Liver (tissue), 9 donors: ENCODE data around the gene AMIGO2. TPM values are rescaled to one million over a fixed set of nuclear protein-coding genes. Genes with fewer than 3 reads are reported as not detected.

ENCODE experiments used
- DNase-seq: peaks from one replicate; pipeline ENCODE4 v3.0.0-alpha.2; 2017; ENCODE audit warnings: low spot score
- H3K27ac ChIP-seq, 2 donors: one replicate each; pipeline ENCODE4 v1.7.0; 2013; ENCODE audit warnings: inconsistent platforms in 2 of 2, low read length in 2 of 2, control low read depth in 1 of 2, low read depth in 1 of 2, mild to moderate bottlenecking in 1 of 2
- H3K27me3 ChIP-seq, 4 donors: one replicate each; pipeline versions ENCODE4 v1.6.1 to v1.7.0; 2013; ENCODE audit warnings: low read length in 3 of 4, inconsistent platforms in 1 of 4, mild to moderate bottlenecking in 1 of 4, moderate library complexity in 1 of 4; ENCODE audit not compliant: control insufficient read depth in 4 of 4, insufficient read depth in 4 of 4
- H3K36me3 ChIP-seq, 4 donors: one replicate each; pipeline versions ENCODE4 v1.6.1 to v1.7.0; 2013; ENCODE audit warnings: low read length in 3 of 4, mild to moderate bottlenecking in 3 of 4, low read depth in 1 of 4, moderate library complexity in 1 of 4; ENCODE audit not compliant: control insufficient read depth in 4 of 4, insufficient read depth in 3 of 4
- H3K4me1 ChIP-seq, 4 donors: one replicate each; pipeline versions ENCODE4 v1.6.1 to v1.7.0; 2013; ENCODE audit warnings: low read length in 3 of 4, mild to moderate bottlenecking in 3 of 4, moderate library complexity in 1 of 4; ENCODE audit not compliant: control insufficient read depth in 4 of 4, insufficient read depth in 4 of 4
- H3K4me3 ChIP-seq, 3 donors: one replicate each; pipeline versions ENCODE4 v1.6.1 to v1.7.0; 2013; ENCODE audit warnings: low read length in 3 of 3, control low read depth in 1 of 3, low read depth in 1 of 3, mild to moderate bottlenecking in 1 of 3
- H3K9ac ChIP-seq, 2 donors: one replicate each; pipeline ENCODE4 v1.7.0; 2013; ENCODE audit warnings: low read length in 2 of 2, mild to moderate bottlenecking in 2 of 2, moderate library complexity in 2 of 2, control low read depth in 1 of 2, low read depth in 1 of 2
- H3K9me3 ChIP-seq, 4 donors: one replicate each; pipeline versions ENCODE4 v1.6.1 to v1.7.0; 2013; ENCODE audit warnings: low read length in 3 of 4; ENCODE audit not compliant: control insufficient read depth in 4 of 4
- EGR1 ChIP-seq, 2 donors: IDR thresholded peaks; 2 replicates each; pipeline ENCODE4 v1.6.1; 2016 to 2018; ENCODE audit warnings: antibody characterized with exemption in 2 of 2, low read depth in 2 of 2
- FOXA1 ChIP-seq: IDR thresholded peaks from 2 replicates; pipeline ENCODE4 v1.6.1; 2016; ENCODE audit warnings: antibody characterized with exemption
- FOXA2 ChIP-seq: IDR thresholded peaks from 2 replicates; pipeline ENCODE4 v1.6.1; 2016; ENCODE audit warnings: antibody characterized with exemption
- GABPA ChIP-seq, 2 donors: IDR thresholded peaks in 1 of 2; conservative IDR thresholded peaks in 1 of 2; 2 replicates each; pipeline ENCODE4 v1.6.1; 2016; ENCODE audit warnings: antibody characterized with exemption in 2 of 2, mild to moderate bottlenecking in 1 of 2, moderate library complexity in 1 of 2
- HNF4A ChIP-seq, 2 donors: conservative IDR thresholded peaks; 2 replicates each; pipeline ENCODE4 v1.6.1; 2016; ENCODE audit warnings: antibody characterized with exemption in 2 of 2, mild to moderate bottlenecking in 2 of 2
- HNF4G ChIP-seq: IDR thresholded peaks from 2 replicates; pipeline ENCODE4 v1.6.1; 2016; ENCODE audit warnings: antibody characterized with exemption
- JUND ChIP-seq, 2 donors: IDR thresholded peaks; 2 replicates each; pipeline ENCODE4 v1.6.1; 2016; ENCODE audit warnings: antibody characterized with exemption in 2 of 2
- NR2F2 ChIP-seq: IDR thresholded peaks from 2 replicates; pipeline ENCODE4 v1.6.1; 2016; ENCODE audit warnings: antibody characterized with exemption
- RAD21 ChIP-seq, 2 donors: IDR thresholded peaks; 2 replicates each; pipeline ENCODE4 v1.6.1; 2016; ENCODE audit warnings: antibody characterized with exemption in 2 of 2, mild to moderate bottlenecking in 2 of 2
- RXRA ChIP-seq, 2 donors: IDR thresholded peaks; 2 replicates each; pipeline ENCODE4 v1.6.1; 2017 to 2018; ENCODE audit warnings: antibody characterized with exemption in 2 of 2, mild to moderate bottlenecking in 1 of 2
- TAF1 ChIP-seq: conservative IDR thresholded peaks from 2 replicates; pipeline ENCODE4 v1.6.1; 2016; ENCODE audit warnings: antibody characterized with exemption, mild to moderate bottlenecking
- YY1 ChIP-seq: IDR thresholded peaks from 2 replicates; pipeline ENCODE4 v1.6.1; 2016; ENCODE audit warnings: antibody characterized with exemption, mild to moderate bottlenecking
- WGBS: extraction: QIAGEN DNeasy Blood & Tissue Kit; methylation state at CpG from one replicate; pipeline ENCODE4 v1.1.7; 2013; 5-methylcytosine and 5-hydroxymethylcytosine counted together
- polyA plus RNA-seq, 2 donors: library from polyadenylated mRNA; stranded (reverse) in 1 of 2; unstranded in 1 of 2; fragments of 200-250 nt in 1 of 2; fragments of >200 nt in 1 of 2; fragmentation: Nextera tagmentation in 1 of 2; extraction: Ambion mirVana in 1 of 2; gene quantifications; one replicate each; pipeline versions ENCODE4 v1.2.1 to v1.2.3, GENCODE V29; 2013 to 2015
- total RNA-seq, 2 donors: library from RNA; depleted of rRNA; stranded (reverse); fragments of >200 nt; gene quantifications; one replicate each; pipeline ENCODE4 v1.2.3, GENCODE V29; 2014
- TF ChIP-seq, protein P1 (sequence below): IDR thresholded peaks from 2 replicates; pipeline ENCODE4 v1.6.1; 2016; ENCODE audit warnings: antibody characterized with exemption
- TF ChIP-seq, protein P2 (sequence below): IDR thresholded peaks from 2 replicates; pipeline ENCODE4 v1.6.1; 2016; ENCODE audit warnings: antibody characterized with exemption
- TF ChIP-seq, protein P3 (sequence below): IDR thresholded peaks from 2 replicates; pipeline ENCODE4 v1.6.1; 2016; ENCODE audit warnings: antibody characterized with exemption
- TF ChIP-seq, protein P4 (sequence below): fragments of 150-350 bp; IDR thresholded peaks from 2 replicates; pipeline ENCODE4 v1.5.1; 2017; ENCODE audit warnings: improper control_type of control experiment, low read depth, low read length; ENCODE audit not compliant: missing input control
- donor health status: healthy.
- donor health status: healthy.
- donor health status: healthy.
- donor health status: healthy.
- donor health status: healthy.

Gene AMIGO2
- total and polyA plus RNA-seq, 4 donors, result 1.2 to 3.5 (median 2.3) TPM

DNA sequence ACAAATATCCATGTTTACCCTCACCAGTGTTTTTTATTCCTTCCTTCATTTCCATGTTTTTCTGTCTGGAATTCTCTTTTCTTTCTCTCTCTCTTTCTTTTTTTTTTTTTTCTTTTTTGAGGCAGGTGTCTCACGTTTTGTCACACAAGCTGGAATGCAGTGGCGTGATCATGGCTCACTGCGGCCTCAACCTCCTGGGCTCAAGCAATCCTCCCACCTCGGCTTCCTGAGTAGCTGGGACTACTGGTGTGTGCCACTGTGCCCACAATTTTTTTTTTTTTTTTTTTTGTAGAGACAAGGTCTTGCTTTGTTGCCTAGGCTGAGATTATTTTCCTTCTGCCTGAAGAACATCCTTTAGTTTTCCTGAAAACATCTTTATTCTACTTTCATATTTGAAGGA lies 15.0 kb upstream of the AMIGO2 start:
- WGBS, result 95% methylated on average over 4 of the region's 4 CpGs
- DNase-seq, result no peak
- H3K9me3 ChIP-seq, result no peaks in the 10 kb centered on the region
- no peak overlapping the region for H3K4me3 ChIP-seq
- H3K4me1 ChIP-seq, result peaks cover 0 to 6% (median under 1%) of the 10 kb centered on the region in 4 donors
- H3K27ac ChIP-seq, result no peak overlapping the region
- no peaks in the 10 kb centered on the region for H3K27me3 ChIP-seq
- no peaks in the 10 kb centered on the region for H3K36me3 ChIP-seq
- no peak for TF ChIP-seq HNF4G
- TF ChIP-seq FOXA1, result no peak
- H3K9ac ChIP-seq, result no peak overlapping the region

DNA sequence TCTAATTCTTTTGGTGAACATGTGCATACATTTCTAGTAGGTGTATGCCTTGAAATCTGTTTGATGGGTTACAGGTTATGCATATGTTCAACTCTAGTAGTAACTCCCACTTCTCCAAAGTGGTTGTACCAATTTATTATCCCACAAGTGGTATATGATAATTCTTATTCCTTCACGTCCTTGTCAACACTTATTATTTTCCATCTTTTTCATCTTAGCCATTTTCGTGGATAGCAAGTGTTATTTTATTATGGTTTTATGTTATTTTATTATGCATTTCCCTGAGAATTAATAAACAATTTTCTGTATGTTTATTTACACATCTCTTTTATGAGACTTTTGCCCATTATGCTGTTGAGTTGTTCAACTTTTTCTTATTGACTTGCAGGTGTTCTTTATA lies 11.2 kb upstream of the AMIGO2 start:
- H3K4me3 ChIP-seq, result no peak overlapping the region
- no peaks in the 10 kb centered on the region for H3K36me3 ChIP-seq
- TF ChIP-seq FOXA1, result no peak
- TF ChIP-seq YY1, result no peak
- TF ChIP-seq GABPA (IDR thresholded peaks at IDR 0.05 in 1 of 2, conservative IDR thresholded peaks at IDR 0.05 in 1 of 2), result no peak
- no peak for TF ChIP-seq RAD21 (IDR thresholded peaks at IDR 0.05)
- no peak for TF ChIP-seq JUND (IDR thresholded peaks at IDR 0.05)
- no peak for TF ChIP-seq FOXA2
- TF ChIP-seq, protein P1, sequence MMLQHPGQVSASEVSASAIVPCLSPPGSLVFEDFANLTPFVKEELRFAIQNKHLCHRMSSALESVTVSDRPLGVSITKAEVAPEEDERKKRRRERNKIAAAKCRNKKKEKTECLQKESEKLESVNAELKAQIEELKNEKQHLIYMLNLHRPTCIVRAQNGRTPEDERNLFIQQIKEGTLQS, result no peak
- TF ChIP-seq TAF1, result no peak
- TF ChIP-seq, protein P2, sequence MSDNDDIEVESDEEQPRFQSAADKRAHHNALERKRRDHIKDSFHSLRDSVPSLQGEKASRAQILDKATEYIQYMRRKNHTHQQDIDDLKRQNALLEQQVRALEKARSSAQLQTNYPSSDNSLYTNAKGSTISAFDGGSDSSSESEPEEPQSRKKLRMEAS, result no peak
- no peak for TF ChIP-seq RXRA (IDR thresholded peaks at IDR 0.05)
- TF ChIP-seq, protein P3, sequence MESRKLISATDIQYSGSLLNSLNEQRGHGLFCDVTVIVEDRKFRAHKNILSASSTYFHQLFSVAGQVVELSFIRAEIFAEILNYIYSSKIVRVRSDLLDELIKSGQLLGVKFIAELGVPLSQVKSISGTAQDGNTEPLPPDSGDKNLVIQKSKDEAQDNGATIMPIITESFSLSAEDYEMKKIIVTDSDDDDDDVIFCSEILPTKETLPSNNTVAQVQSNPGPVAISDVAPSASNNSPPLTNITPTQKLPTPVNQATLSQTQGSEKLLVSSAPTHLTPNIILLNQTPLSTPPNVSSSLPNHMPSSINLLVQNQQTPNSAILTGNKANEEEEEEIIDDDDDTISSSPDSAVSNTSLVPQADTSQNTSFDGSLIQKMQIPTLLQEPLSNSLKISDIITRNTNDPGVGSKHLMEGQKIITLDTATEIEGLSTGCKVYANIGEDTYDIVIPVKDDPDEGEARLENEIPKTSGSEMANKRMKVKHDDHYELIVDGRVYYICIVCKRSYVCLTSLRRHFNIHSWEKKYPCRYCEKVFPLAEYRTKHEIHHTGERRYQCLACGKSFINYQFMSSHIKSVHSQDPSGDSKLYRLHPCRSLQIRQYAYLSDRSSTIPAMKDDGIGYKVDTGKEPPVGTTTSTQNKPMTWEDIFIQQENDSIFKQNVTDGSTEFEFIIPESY, result no peak
- no peak for TF ChIP-seq HNF4A (conservative IDR thresholded peaks at IDR 0.05)
- no peak for TF ChIP-seq EGR1 (IDR thresholded peaks at IDR 0.05; ENCODE audit: low read depth in 2 of 2)
- TF ChIP-seq NR2F2, result no peak
- TF ChIP-seq, protein P4, sequence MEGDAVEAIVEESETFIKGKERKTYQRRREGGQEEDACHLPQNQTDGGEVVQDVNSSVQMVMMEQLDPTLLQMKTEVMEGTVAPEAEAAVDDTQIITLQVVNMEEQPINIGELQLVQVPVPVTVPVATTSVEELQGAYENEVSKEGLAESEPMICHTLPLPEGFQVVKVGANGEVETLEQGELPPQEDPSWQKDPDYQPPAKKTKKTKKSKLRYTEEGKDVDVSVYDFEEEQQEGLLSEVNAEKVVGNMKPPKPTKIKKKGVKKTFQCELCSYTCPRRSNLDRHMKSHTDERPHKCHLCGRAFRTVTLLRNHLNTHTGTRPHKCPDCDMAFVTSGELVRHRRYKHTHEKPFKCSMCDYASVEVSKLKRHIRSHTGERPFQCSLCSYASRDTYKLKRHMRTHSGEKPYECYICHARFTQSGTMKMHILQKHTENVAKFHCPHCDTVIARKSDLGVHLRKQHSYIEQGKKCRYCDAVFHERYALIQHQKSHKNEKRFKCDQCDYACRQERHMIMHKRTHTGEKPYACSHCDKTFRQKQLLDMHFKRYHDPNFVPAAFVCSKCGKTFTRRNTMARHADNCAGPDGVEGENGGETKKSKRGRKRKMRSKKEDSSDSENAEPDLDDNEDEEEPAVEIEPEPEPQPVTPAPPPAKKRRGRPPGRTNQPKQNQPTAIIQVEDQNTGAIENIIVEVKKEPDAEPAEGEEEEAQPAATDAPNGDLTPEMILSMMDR, result no peak
- H3K9ac ChIP-seq, result no peak overlapping the region
- no peaks in the 10 kb centered on the region for H3K27me3 ChIP-seq
- no peak for DNase-seq
- no peaks in the 10 kb centered on the region for H3K9me3 ChIP-seq
- no peaks in the 10 kb centered on the region for H3K4me1 ChIP-seq
- WGBS, result 82% methylated on average over 2 of the region's 2 CpGs
- H3K27ac ChIP-seq, result no peak overlapping the region
